Immature natural killer cell (primary cell): ENCODE data around the gene ZNF318. TPM values are rescaled to one million over a fixed set of nuclear protein-coding genes. Genes with fewer than 3 reads are reported as not detected.

Experiments
- DNase-seq, 3 donors: peaks; one replicate each; pipeline ENCODE4 v3.0.0; 2022; ENCODE audit warnings: mixed read lengths in 1 of 3
- H3K27ac Mint-ChIP-seq, 6 donors: one replicate each; pipeline ENCODE4 v1.8.0; 2020; ENCODE audit warnings: mixed read lengths in 6 of 6, mild to moderate bottlenecking in 5 of 6, inconsistent platforms in 4 of 6, moderate library complexity in 3 of 6
- H3K27me3 Mint-ChIP-seq, 3 donors: one replicate each; pipeline ENCODE4 v1.8.0; 2020 to 2021; ENCODE audit warnings: low read depth in 3 of 3, mild to moderate bottlenecking in 3 of 3, mixed read lengths in 3 of 3, moderate library complexity in 3 of 3, inconsistent platforms in 1 of 3
- H3K36me3 Mint-ChIP-seq, 3 donors: one replicate each; pipeline ENCODE4 v1.8.0; 2020; ENCODE audit warnings: mixed read lengths in 3 of 3, inconsistent platforms in 2 of 3, mild to moderate bottlenecking in 2 of 3
- H3K4me1 Mint-ChIP-seq, 2 donors: one replicate each; pipeline ENCODE4 v1.8.0; 2020; ENCODE audit warnings: inconsistent platforms in 2 of 2, mild to moderate bottlenecking in 2 of 2, mixed read lengths in 2 of 2, moderate library complexity in 1 of 2
- H3K4me3 Mint-ChIP-seq, 5 donors: one replicate each; pipeline ENCODE4 v1.8.0; 2020; ENCODE audit warnings: mild to moderate bottlenecking in 5 of 5, mixed read lengths in 5 of 5, inconsistent platforms in 3 of 5, moderate library complexity in 3 of 5
- H3K9me3 Mint-ChIP-seq, 6 donors: one replicate each; pipeline ENCODE4 v1.8.0; 2020; ENCODE audit warnings: mild to moderate bottlenecking in 6 of 6, mixed read lengths in 6 of 6, inconsistent platforms in 4 of 6, moderate library complexity in 3 of 6
- polyA plus RNA-seq, 3 donors: library from polyadenylated mRNA; unstranded; fragments of 300-500 nt; fragmentation: Illumina TruSeq; gene quantifications; one replicate each; pipeline ENCODE4 v1.2.3, GENCODE V29; 2021

Gene ZNF318
- polyA plus RNA-seq, 3 donors from 2014 or later: 0.94 to 9.6 (median 5.7) TPM

DNA sequence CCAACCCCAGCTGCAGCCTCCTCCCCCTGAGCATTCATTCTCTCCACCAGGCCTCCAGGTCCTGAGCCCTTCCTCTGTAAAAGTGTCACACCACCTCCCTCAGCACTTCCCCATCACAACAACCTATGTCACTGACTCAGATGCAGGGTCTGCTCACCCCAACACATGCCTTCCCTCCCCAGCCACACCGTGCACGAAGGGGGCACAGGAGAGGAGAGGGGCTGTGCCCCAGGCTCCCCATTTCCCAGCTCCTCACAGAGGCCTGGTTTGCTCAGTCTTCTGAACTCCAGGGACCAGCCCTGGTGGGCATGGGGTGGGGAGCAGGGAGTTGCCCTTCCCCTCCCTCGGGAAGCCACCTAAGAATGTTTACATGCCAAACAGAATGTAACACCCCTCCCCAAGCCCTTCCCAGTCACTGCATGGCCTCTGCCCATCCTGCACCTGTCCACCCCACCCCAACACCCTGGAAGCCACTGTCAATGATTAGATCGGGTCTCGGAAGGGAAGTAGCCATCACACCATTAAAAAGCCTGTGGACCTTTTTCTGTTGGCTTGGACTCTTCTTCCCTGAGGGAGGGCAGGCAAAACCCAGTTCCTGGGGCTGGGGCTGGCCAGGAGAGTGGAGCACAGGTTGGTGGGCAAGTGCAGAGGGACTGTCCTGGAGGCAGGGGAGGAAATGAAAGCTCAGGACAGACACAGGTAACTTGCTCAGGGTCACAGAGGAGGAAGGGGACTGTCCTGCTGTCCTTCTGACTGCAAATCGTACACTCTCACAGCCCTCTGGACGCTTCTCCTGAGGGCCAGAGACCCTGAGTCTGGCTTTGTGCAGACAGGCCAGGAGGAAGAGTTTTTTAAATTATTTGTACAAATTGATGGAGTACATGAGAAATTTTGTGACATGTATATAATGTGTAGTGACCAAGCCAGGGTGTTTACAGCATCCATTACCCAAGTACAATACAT is 81.4 kb downstream of the ZNF318 start:
- DNase-seq: no peak
- no peaks in the 10 kb centered on the region for H3K9me3 Mint-ChIP-seq
- H3K36me3 Mint-ChIP-seq: no peaks in the 10 kb centered on the region
- peaks cover 0 to 11% (median 4%) of the 10 kb centered on the region in 3 donors for H3K27me3 Mint-ChIP-seq
- no peaks in the 10 kb centered on the region for H3K4me1 Mint-ChIP-seq
- H3K4me3 Mint-ChIP-seq: no peak overlapping the region
- H3K27ac Mint-ChIP-seq: no peak overlapping the region

DNA sequence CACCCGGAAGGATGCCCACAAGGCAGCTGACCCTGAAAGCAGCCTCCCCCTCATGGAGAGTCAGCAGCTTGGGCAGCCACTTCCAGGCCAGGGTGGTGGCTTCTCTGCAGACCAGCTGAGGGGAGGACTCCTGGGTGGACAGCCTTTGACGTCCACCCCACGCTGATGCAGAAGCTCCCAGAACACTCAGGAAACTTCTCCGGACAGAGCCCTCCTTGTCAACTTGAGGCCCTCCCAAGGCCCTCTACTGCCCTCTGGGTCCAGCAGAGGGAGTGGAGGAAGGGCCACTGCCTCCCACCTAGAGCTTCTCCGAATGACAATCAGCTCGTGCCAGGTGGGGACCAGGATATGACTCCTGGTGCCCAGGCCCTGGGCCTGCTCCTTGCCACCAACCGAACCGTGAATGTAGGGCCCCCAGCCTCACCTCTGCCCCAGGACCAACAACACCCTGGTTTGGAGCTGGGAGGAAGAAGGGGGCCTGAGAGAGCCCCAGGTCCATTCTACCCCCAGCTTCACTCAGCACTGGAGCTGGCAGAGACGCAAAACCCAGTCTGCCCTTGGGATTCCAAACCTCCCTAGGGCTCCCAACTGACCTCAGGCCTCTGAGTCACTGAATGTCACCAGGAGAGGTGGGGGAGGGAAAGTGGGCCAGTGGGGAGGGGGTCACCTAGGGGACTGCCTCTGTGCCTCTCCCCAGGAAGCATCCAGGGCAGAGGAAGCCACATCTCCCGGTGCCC is 82.3 kb downstream of the ZNF318 start:
- H3K36me3 Mint-ChIP-seq: no peaks in the 10 kb centered on the region
- H3K9me3 Mint-ChIP-seq: no peaks in the 10 kb centered on the region
- H3K4me1 Mint-ChIP-seq: no peaks in the 10 kb centered on the region
- H3K27ac Mint-ChIP-seq: no peak overlapping the region
- no peak for DNase-seq
- peaks cover 0 to 11% (median 4%) of the 10 kb centered on the region in 3 donors for H3K27me3 Mint-ChIP-seq
- no peak overlapping the region for H3K4me3 Mint-ChIP-seq

GRCh38 chr6:43286456-43286979 is 82.9 kb downstream of the ZNF318 start:
- Mint-ChIP-seq H3K36me3 (no peaks in the 10 kb centered on the region), H3K27me3 (peaks cover 0 to 11% (median 6%) of the 10 kb centered on the region in 3 donors), H3K4me1 (no peaks in the 10 kb centered on the region), H3K9me3 (no peaks in the 10 kb centered on the region), H3K27ac (no peak overlapping the region), H3K4me3 (no peak overlapping the region)
- no peak for DNase-seq

Other genes starting within 250 kb of the ZNF318 start
- gene SRF, start 198.4 kb downstream of the ZNF318 start, polyA plus RNA-seq: 1 to 10 TPM; 4.8 to 7.3 (median 5.2) TPM
- gene CUL9, start 187.5 kb downstream of the ZNF318 start, polyA plus RNA-seq: 1 to 10 TPM; 2.2 to 8.5 (median 4.4) TPM
- 10 to 100 TPM; 23.7 to 36.8 (median 33.6) TPM for gene DNPH1, start 140.2 kb downstream of the ZNF318 start, polyA plus RNA-seq
- not detected for gene TTBK1, start 126.2 kb downstream of the ZNF318 start, polyA plus RNA-seq
- gene SLC22A7, start 71.4 kb downstream of the ZNF318 start, polyA plus RNA-seq: not detected
- 1 to 10 TPM in 1 of 3 donors, under 1 TPM in 2; 0.26 to 1.3 (median 0.35) TPM for gene CRIP3, start 60.8 kb downstream of the ZNF318 start, polyA plus RNA-seq
- 10 to 100 TPM in 2 of 3 donors, 1 to 10 TPM in 1; 8.1 to 23.6 (median 11.5) TPM for gene ABCC10, start 57.9 kb upstream of the ZNF318 start, polyA plus RNA-seq
- under 1 TPM in 1 of 3 donors, not detected in 2; 0.11 TPM for gene DLK2, start 85.9 kb upstream of the ZNF318 start, polyA plus RNA-seq
- gene TJAP1, start 107.9 kb upstream of the ZNF318 start, polyA plus RNA-seq: 10 to 100 TPM in 1 of 3 donors, 1 to 10 TPM in 2; 2.6 to 10.9 (median 3.4) TPM
- gene LRRC73, start 140.7 kb upstream of the ZNF318 start, polyA plus RNA-seq: not detected
- 10 to 100 TPM; 73.7 to 92.2 (median 76.6) TPM for gene YIPF3, start 147.3 kb upstream of the ZNF318 start, polyA plus RNA-seq
- gene POLR1C, start 147.4 kb upstream of the ZNF318 start, polyA plus RNA-seq: 10 to 100 TPM in 1 of 3 donors, 1 to 10 TPM in 2; 5.7 to 15.5 (median 7.3) TPM
- 10 to 100 TPM in 1 of 3 donors, 1 to 10 TPM in 2; 5.4 to 14.1 (median 9.1) TPM for gene XPO5, start 206.4 kb upstream of the ZNF318 start, polyA plus RNA-seq
- gene POLH, start 206.5 kb upstream of the ZNF318 start, polyA plus RNA-seq: 10 to 100 TPM in 1 of 3 donors, 1 to 10 TPM in 1, not detected in 1; 3.9 to 16.8 TPM